ENCODE results near the gene KRT6B.
"Not testable (repeated sequence)": the region's sequence is repeated elsewhere in the genome, so short reads cannot be mapped to it uniquely, and the experiment has no call there.

DNA sequence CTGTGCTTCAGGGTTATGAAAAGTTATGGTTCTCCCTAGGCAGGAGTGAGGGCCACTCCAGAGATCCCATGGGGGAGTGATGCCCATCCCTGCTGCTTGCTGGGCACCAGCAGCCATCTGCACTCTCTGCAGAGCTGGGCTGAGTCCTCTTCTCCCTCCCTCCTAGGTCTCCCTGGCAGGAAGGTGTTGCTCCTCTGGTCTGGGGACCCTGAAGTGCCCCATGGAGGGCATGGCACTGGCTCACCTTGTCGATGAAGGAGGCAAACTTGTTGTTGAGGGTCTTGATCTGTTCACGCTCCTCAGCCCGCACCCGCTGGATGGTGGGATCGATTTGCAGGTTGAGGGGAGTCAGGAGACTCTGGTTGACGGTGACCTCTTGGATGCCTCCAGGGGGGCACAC, 40.5 kb upstream of the KRT6B start:
- not testable (repeated sequence) for TF ChIP-seq CTCF (conservative IDR thresholded peaks at IDR 0.05; ENCODE audit: low read depth in 2 of 2); EZH2 (IDR thresholded peaks at IDR 0.05; ENCODE audit: low read depth, unreplicated experiment)
